OCI-LY7 (cell line): ENCODE measurements around the gene HSPA4. TPM values are rescaled to one million over a fixed set of nuclear protein-coding genes. Genes with fewer than 3 reads are reported as not detected.

Source experiments
- BruUV-seq: library from RNA; stranded (reverse); fragments of 400-500 nt; replicated peaks from 2 replicates; lab custom pipeline; 2021; lab: Mats Ljungman, UMichigan
- CTCF ChIA-PET: fragments of 300-600 bp; sonication (Branson Sonifier 250); formaldehyde crosslinking; loops from one replicate; lab custom pipeline; 2022; ENCODE audit warnings: antibody characterized with exemption; ENCODE audit not compliant: unreplicated experiment; lab: Charles Lee
- POLR2A ChIA-PET: fragments of 300-600 bp; sonication (Branson Sonifier 250); formaldehyde crosslinking; loops from one replicate; lab custom pipeline; 2022; ENCODE audit warnings: antibody characterized with exemption; lab: Charles Lee
- DNase-seq: peaks from one replicate; pipeline ENCODE4 v3.0.0-alpha.2; 2015; ENCODE audit warnings: low spot score
- H2AFZ ChIP-seq: fragments of 200-600 bp; sonication (generic), shearing (Covaris generic); 2 replicates; pipeline ENCODE4 v1.6.1; 2014; ENCODE audit warnings: mild to moderate bottlenecking, antibody characterized with exemption, low read length, moderate library complexity
- H3K27ac ChIP-seq: fragments of 200-600 bp; sonication (generic); 2 replicates; pipeline ENCODE4 v1.5.1; 2014; ENCODE audit warnings: mixed run types, low read depth, mild to moderate bottlenecking, moderate library complexity, low read length, inconsistent platforms; ENCODE audit not compliant: poor library complexity, severe bottlenecking
- H3K36me3 ChIP-seq: fragments of 200-600 bp; sonication (generic); 2 replicates; pipeline ENCODE4 v1.6.1; 2014; ENCODE audit warnings: mild to moderate bottlenecking, antibody characterized with exemption, low read length, moderate library complexity, mixed read lengths; ENCODE audit not compliant: insufficient read depth
- H3K4me1 ChIP-seq: fragments of 200-600 bp; sonication (generic); 2 replicates; pipeline ENCODE4 v1.5.1; 2014; ENCODE audit warnings: mild to moderate bottlenecking, low read length; ENCODE audit not compliant: insufficient read depth, poor library complexity, severe bottlenecking
- H3K4me2 ChIP-seq: fragments of 200-600 bp; sonication (generic); 2 replicates; pipeline ENCODE4 v1.6.1; 2014; ENCODE audit warnings: mild to moderate bottlenecking, low read length
- H3K4me3 ChIP-seq: fragments of 200-600 bp; sonication (generic); 2 replicates; pipeline ENCODE4 v1.5.1; 2014; ENCODE audit warnings: mild to moderate bottlenecking, low read depth, low read length; ENCODE audit not compliant: poor library complexity, severe bottlenecking
- H3K79me2 ChIP-seq: fragments of 200-600 bp; sonication (generic); 2 replicates; pipeline ENCODE4 v1.6.1; 2016; ENCODE audit warnings: low read depth, mild to moderate bottlenecking, low read length, moderate library complexity, mixed read lengths; ENCODE audit not compliant: insufficient read depth
- H3K9me2 ChIP-seq: fragments of 200-600 bp; sonication (generic); 2 replicates; pipeline ENCODE4 v1.6.1; 2016; ENCODE audit warnings: mild to moderate bottlenecking, low read length, mixed read lengths; ENCODE audit not compliant: insufficient read depth
- H3K9me3 ChIP-seq: fragments of 200-600 bp; sonication (generic); 2 replicates; pipeline ENCODE4 v1.6.1; 2014; ENCODE audit warnings: mild to moderate bottlenecking, mixed run types, low read length, mixed read lengths
- H4K20me1 ChIP-seq: fragments of 200-600 bp; sonication (generic); 2 replicates; pipeline ENCODE4 v1.6.1; 2014; ENCODE audit warnings: mild to moderate bottlenecking, antibody characterized with exemption, low read length, moderate library complexity, mixed read lengths; ENCODE audit not compliant: insufficient read depth
- EZH2phosphoT487 ChIP-seq: fragments of 200-600 bp; sonication (generic); IDR thresholded peaks from 2 replicates; pipeline ENCODE4 v1.6.1; 2018; ENCODE audit warnings: low read depth, borderline replicate concordance, mild to moderate bottlenecking, mixed run types, antibody characterized with exemption, low read length, moderate library complexity, mixed read lengths
- intact Hi-C: fragments of 100-400 bp; cut with micrococcal nuclease; formaldehyde crosslinking; loops from one replicate; pipeline ENCODE4 v1.10.0; 2022; ENCODE audit not compliant: unreplicated experiment
- total RNA-seq, 2 experiments: library from RNA; depleted of rRNA in 1 of 2; stranded (reverse); fragments of >200 nt in 1 of 2; shearing (Covaris generic) in 1 of 2; gene quantifications; 2 replicates each; pipeline ENCODE4 v1.2.3, GENCODE V29; 2014 to 2022
- TF ChIP-seq, protein P1 (sequence below): fragments of 200-600 bp; sonication (generic); conservative IDR thresholded peaks from 2 replicates; pipeline ENCODE4 v1.5.1; 2014; ENCODE audit warnings: mild to moderate bottlenecking, antibody characterized with exemption, low read length, moderate library complexity, mixed read lengths

The HSPA4 gene
- total RNA-seq, 2 experiments from 2014 or later = 65.4 to 226 TPM

DNA sequence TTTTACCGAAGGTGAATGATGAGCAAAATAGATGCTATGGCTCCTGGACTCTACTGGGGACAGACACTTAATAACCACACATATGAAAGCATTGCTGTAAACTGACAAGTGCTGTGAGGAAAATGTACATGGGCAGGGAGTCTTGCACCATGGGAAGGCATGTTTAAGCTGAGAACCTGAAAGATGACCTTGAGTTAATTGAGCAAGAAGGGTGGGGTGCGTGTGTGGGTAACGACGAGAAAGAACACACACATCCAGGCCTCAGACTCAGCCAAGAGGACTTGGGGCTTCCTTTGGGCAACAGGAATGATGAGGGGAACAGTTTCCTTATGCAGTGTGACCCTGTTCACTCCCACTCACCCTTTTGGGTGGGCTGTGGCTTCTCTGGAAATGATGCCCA is 73.1 kb downstream of the HSPA4 start:
- no peak for DNase-seq
- H3K9me3 ChIP-seq = no peaks in the 10 kb centered on the region
- intact Hi-C loops = no loop called here
- H3K9me2 ChIP-seq = no peaks in the 10 kb centered on the region
- no peak overlapping the region for H3K4me2 ChIP-seq
- H4K20me1 ChIP-seq = no peaks in the 10 kb centered on the region
- peaks cover 16% of the 10 kb centered on the region for H3K4me1 ChIP-seq
- no peak overlapping the region for H3K27ac ChIP-seq
- CTCF ChIA-PET = no interaction called here
- H3K79me2 ChIP-seq = no peaks in the 10 kb centered on the region
- H3K36me3 ChIP-seq = no peaks in the 10 kb centered on the region
- TF ChIP-seq, protein P1, sequence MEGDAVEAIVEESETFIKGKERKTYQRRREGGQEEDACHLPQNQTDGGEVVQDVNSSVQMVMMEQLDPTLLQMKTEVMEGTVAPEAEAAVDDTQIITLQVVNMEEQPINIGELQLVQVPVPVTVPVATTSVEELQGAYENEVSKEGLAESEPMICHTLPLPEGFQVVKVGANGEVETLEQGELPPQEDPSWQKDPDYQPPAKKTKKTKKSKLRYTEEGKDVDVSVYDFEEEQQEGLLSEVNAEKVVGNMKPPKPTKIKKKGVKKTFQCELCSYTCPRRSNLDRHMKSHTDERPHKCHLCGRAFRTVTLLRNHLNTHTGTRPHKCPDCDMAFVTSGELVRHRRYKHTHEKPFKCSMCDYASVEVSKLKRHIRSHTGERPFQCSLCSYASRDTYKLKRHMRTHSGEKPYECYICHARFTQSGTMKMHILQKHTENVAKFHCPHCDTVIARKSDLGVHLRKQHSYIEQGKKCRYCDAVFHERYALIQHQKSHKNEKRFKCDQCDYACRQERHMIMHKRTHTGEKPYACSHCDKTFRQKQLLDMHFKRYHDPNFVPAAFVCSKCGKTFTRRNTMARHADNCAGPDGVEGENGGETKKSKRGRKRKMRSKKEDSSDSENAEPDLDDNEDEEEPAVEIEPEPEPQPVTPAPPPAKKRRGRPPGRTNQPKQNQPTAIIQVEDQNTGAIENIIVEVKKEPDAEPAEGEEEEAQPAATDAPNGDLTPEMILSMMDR = no peak
- TF ChIP-seq EZH2phosphoT487 = no peak
- POLR2A ChIA-PET = no interaction called here
- BruUV-seq = no TSS peak
- no peak overlapping the region for H3K4me3 ChIP-seq
- H2AFZ ChIP-seq = no peak overlapping the region

DNA sequence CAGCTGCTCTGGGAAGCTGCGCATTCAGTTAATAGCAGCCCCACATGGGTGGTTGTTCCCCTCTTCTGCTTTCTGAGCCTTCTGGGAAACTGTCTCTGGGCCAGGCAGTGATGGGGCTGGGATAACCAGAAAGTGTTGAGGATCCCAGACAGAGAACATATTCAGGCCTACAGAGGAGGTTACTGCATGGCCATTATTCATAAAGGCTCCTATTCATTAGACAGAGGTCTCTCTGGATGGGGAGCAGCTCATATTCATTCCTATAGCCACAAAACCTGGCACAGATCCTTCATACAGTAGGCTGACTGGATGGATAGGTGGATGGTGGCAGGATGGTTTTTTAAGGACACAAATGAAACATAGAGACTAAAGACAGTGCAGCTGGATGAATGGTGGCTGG is 76.3 kb downstream of the HSPA4 start:
- TF ChIP-seq EZH2phosphoT487 = no peak
- TF ChIP-seq, protein P1 = no peak
- intact Hi-C loops = no loop called here
- no peak overlapping the region for H3K4me2 ChIP-seq
- ChIA-PET POLR2A (no interaction called here), CTCF (no interaction called here)
- H4K20me1 ChIP-seq = no peaks in the 10 kb centered on the region
- no peaks in the 10 kb centered on the region for H3K79me2 ChIP-seq
- no peak overlapping the region for H2AFZ ChIP-seq
- no peaks in the 10 kb centered on the region for H3K4me1 ChIP-seq
- H3K36me3 ChIP-seq = no peaks in the 10 kb centered on the region
- no peaks in the 10 kb centered on the region for H3K9me3 ChIP-seq
- H3K4me3 ChIP-seq = no peak overlapping the region
- BruUV-seq = no TSS peak
- H3K9me2 ChIP-seq = no peaks in the 10 kb centered on the region
- H3K27ac ChIP-seq = no peak overlapping the region
- DNase-seq = no peak

DNA sequence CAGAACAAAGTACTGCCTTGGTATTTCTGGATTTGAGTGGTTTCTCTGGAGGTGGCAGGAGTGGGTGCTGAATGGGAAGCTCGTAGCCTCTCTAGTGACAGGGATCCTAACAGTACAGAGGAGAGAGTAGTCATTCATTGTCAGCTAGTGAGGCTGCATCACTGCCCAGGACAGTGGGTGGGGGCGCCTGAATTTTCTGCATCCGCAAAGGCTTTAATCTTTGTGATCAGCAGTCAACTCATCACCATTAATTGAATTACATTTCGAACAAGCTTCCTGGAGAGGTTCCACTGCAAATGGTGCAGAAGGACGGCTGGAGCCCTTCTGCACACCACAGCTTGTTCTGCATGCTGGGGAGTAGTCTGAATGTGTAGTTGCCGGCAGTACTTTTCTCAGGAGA is 77.5 kb downstream of the HSPA4 start:
- Histone ChIP-seq H3K79me2 (no peaks in the 10 kb centered on the region), H4K20me1 (no peaks in the 10 kb centered on the region), H3K9me3 (no peaks in the 10 kb centered on the region), H3K9me2 (no peaks in the 10 kb centered on the region), H3K4me3 (no peak overlapping the region), H3K36me3 (no peaks in the 10 kb centered on the region), H3K4me2 (no peak overlapping the region), H3K4me1 (no peaks in the 10 kb centered on the region), H2AFZ (no peak overlapping the region), H3K27ac (no peak overlapping the region)
- intact Hi-C loops = no loop called here
- ChIA-PET CTCF (no interaction called here), POLR2A (no interaction called here)
- no TSS peak for BruUV-seq
- no peak for DNase-seq
- TF ChIP-seq EZH2phosphoT487 = no peak
- TF ChIP-seq, protein P1 = no peak
